Measurements from ENCODE around the gene FBXL7. TPM values are rescaled to one million over a fixed set of nuclear protein-coding genes. Genes with fewer than 3 reads are reported as not detected.

The FBXL7 gene
- total and polyA plus RNA-seq, 10 donors: 1.1 to 12.9 (median 8.3) TPM

DNA sequence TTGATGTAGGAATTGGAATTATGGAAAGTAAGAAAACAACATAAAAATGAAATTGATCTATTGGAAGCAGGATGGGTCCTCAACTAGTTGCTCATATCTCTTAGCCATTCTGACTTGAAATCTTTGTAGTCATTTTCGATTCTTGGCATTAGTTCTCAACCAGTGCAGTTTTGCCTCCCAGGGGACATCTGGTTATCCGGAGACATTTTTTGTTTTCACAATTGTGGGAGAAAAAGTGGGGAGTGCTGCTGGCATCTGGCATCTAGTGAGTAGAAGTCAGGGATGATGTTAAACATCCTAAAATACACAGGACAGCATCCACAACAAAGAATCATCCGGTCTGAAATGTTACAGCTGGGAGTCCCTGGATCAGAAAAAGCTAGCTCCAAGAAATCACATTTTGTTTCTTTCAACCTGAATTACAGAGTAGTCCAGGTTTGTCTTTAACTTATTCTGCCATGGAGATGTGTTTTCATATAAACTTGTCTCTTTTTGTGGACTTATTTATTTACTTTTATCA lies 74.9 kb downstream of the FBXL7 start:
- intact Hi-C loops (cut with DNase I; ENCODE audit: low total_unique reads): no loop called here
- no peak for DNase-seq
- Histone ChIP-seq H3K4me3 (no peak overlapping the region), H3K4me1 (peaks cover 0 to 3% (median 0%) of the 10 kb centered on the region in 6 donors), H3K36me3 (no peaks in the 10 kb centered on the region), H3K9me3 (peaks cover 0 to 5% (median 0%) of the 10 kb centered on the region in 8 donors), H3K27me3 (replicated peaks in 1 of 7) (no peaks in the 10 kb centered on the region), H3K27ac (no peak overlapping the region)
- TF ChIP-seq, protein P1, sequence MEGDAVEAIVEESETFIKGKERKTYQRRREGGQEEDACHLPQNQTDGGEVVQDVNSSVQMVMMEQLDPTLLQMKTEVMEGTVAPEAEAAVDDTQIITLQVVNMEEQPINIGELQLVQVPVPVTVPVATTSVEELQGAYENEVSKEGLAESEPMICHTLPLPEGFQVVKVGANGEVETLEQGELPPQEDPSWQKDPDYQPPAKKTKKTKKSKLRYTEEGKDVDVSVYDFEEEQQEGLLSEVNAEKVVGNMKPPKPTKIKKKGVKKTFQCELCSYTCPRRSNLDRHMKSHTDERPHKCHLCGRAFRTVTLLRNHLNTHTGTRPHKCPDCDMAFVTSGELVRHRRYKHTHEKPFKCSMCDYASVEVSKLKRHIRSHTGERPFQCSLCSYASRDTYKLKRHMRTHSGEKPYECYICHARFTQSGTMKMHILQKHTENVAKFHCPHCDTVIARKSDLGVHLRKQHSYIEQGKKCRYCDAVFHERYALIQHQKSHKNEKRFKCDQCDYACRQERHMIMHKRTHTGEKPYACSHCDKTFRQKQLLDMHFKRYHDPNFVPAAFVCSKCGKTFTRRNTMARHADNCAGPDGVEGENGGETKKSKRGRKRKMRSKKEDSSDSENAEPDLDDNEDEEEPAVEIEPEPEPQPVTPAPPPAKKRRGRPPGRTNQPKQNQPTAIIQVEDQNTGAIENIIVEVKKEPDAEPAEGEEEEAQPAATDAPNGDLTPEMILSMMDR (IDR thresholded peaks at IDR 0.05 in 8 of 11, conservative IDR thresholded peaks at IDR 0.05 in 3 of 11): no peak
- 61 to 78% (median 72%) methylated on average over 3 of the region's 3 CpGs for WGBS, 5 donors

DNA sequence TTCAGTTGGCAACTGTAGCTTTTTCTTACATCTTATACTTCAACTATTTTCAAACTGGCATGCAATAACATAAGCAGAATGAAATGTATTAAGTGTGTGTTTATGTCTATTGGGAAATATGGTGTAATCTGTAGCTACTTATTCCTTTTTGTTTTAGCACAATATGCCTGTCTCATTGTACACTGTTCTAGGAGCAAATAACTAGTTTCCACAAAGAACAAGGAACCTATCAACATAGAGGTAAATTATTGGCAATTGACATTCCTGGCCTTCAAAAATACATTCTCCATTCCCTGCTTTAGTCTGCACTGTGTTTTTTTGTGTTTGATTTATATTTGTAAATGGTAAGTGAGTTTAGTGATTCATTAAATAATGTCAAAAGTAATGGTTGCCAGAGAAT lies 75.7 kb downstream of the FBXL7 start:
- H3K27me3 ChIP-seq (replicated peaks in 1 of 7): no peaks in the 10 kb centered on the region
- H3K4me3 ChIP-seq: no peak overlapping the region
- intact Hi-C loops (cut with DNase I; ENCODE audit: low total_unique reads): no loop called here
- peaks cover 0 to 3% (median 0%) of the 10 kb centered on the region in 6 donors for H3K4me1 ChIP-seq
- TF ChIP-seq POLR2A (IDR thresholded peaks at IDR 0.05) (no peak), POLR2AphosphoS5 (IDR thresholded peaks at IDR 0.05) (no peak)
- TF ChIP-seq, protein P1 (IDR thresholded peaks at IDR 0.05 in 8 of 11, conservative IDR thresholded peaks at IDR 0.05 in 3 of 11): no peak
- H3K9me3 ChIP-seq: peaks cover 0 to 9% (median 0%) of the 10 kb centered on the region in 8 donors
- DNase-seq: no peak
- H3K27ac ChIP-seq: no peak overlapping the region
- no peaks in the 10 kb centered on the region for H3K36me3 ChIP-seq

DNA sequence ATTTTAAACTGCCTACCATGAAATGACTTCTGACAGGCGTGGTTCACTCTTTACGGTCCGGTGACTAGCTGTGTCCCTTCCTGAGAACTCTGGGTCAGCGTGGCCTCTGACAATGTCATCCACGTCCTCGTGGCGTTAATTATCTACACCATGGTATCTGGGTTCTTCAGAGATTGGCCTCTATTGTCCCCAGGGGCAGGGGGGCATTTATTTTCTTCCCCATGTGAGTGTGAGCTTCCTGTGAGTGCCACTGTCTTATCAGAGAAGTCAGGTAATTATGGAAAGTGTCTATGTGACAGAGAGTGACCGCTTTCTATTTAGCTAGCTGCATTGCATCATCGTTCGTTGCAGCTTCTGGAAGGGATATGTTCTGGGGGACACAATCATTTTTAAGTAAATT lies 77.2 kb downstream of the FBXL7 start:
- Histone ChIP-seq H3K36me3 (no peaks in the 10 kb centered on the region), H3K27me3 (replicated peaks in 1 of 7) (no peaks in the 10 kb centered on the region), H3K4me1 (peaks cover 0 to 3% (median 0%) of the 10 kb centered on the region in 6 donors), H3K27ac (no peak overlapping the region), H3K4me3 (no peak overlapping the region), H3K9me3 (peaks cover 0 to 17% (median 0%) of the 10 kb centered on the region in 8 donors)
- intact Hi-C loops (cut with DNase I; ENCODE audit: low total_unique reads): no loop called here
- DNase-seq: no peak
- TF ChIP-seq POLR2A (IDR thresholded peaks at IDR 0.05) (no peak), POLR2AphosphoS5 (IDR thresholded peaks at IDR 0.05) (no peak)
- TF ChIP-seq, protein P1 (IDR thresholded peaks at IDR 0.05 in 8 of 11, conservative IDR thresholded peaks at IDR 0.05 in 3 of 11): no peak
- 43 to 68% (median 61%) methylated on average over 10 of the region's 10 CpGs for WGBS, 5 donors

DNA sequence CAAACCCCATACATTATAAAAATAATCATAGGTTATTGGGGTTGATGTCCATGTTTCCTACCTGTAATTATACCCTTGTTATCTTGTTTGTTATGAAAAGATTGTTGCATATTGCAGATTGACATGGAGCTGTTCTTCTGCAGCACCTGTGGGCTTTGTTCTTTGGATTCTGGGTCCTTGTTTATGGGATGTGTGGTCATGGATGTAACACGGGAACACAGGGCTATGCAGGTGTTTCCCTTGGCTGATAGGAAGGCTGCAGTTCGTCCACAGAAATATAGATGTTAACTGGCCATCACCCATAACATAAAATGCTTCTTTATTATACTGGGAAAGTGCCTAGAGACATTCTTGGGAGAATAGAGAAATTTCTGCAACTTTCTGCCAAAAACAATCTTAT lies 77.9 kb downstream of the FBXL7 start:
- H3K4me3 ChIP-seq: no peak overlapping the region
- intact Hi-C loops (cut with DNase I; ENCODE audit: low total_unique reads): no loop called here
- peaks cover 0 to 3% (median 0%) of the 10 kb centered on the region in 6 donors for H3K4me1 ChIP-seq
- peaks cover 0 to 21% (median 0%) of the 10 kb centered on the region in 8 donors for H3K9me3 ChIP-seq
- no peak overlapping the region for H3K27ac ChIP-seq
- 48 to 57% (median 55%) methylated on average over 2 of the region's 2 CpGs for WGBS, 5 donors
- no peaks in the 10 kb centered on the region for H3K27me3 ChIP-seq (replicated peaks in 1 of 7)
- TF ChIP-seq, protein P1 (IDR thresholded peaks at IDR 0.05 in 8 of 11, conservative IDR thresholded peaks at IDR 0.05 in 3 of 11): no peak
- no peak for TF ChIP-seq POLR2AphosphoS5 (IDR thresholded peaks at IDR 0.05)
- TF ChIP-seq POLR2A (IDR thresholded peaks at IDR 0.05): no peak
- H3K36me3 ChIP-seq: no peaks in the 10 kb centered on the region
- DNase-seq: no peak

Measured in spleen (tissue), 11 donors.